Fibroblast of skin of left quadriceps (primary cell): ENCODE results near the gene AATK.

Experiments used
- DNase-seq, 2 experiments: peaks; one replicate each; pipeline ENCODE4 v3.0.0-alpha.2; 2013; ENCODE audit warnings: low read depth in 2 of 2

Gene AATK

GRCh38 chr17:81166033-81166492, at the start of gene AATK:
Gene AATK (minus strand): TSS chr17:81166221. CDS start chr17:81165992, 229 bp downstream.
- DNase-seq: no peak

- no peak for DNase-seq
Observed at GRCh38 chr17:81213978-81214377, 48.0 kb upstream of the AATK start.

- no peak for DNase-seq
Observed at GRCh38 chr17:81212365-81212764, 46.3 kb upstream of the AATK start.

- DNase-seq: no peak
Observed at GRCh38 chr17:81210868-81211267, 44.8 kb upstream of the AATK start.

- DNase-seq: no peak
Observed at GRCh38 chr17:81210466-81210865, 44.4 kb upstream of the AATK start.

GRCh38 chr17:81209141-81209540, 43.1 kb upstream of the AATK start:
- DNase-seq: no peak

- no peak for DNase-seq
Observed at GRCh38 chr17:81208651-81209050, 42.6 kb upstream of the AATK start.

- no peak for DNase-seq
Observed at GRCh38 chr17:81207610-81208581, 41.9 kb upstream of the AATK start.

- no peak for DNase-seq
Observed at GRCh38 chr17:81206657-81207056, 40.6 kb upstream of the AATK start.

- no peak for DNase-seq
Observed at GRCh38 chr17:81206166-81206565, 40.1 kb upstream of the AATK start.

GRCh38 chr17:81204578-81204977, 38.6 kb upstream of the AATK start:
- no peak for DNase-seq

- DNase-seq: no peak
Observed at GRCh38 chr17:81203136-81203535, 37.1 kb upstream of the AATK start.

GRCh38 chr17:81202318-81202717, 36.3 kb upstream of the AATK start:
- DNase-seq: no peak

GRCh38 chr17:81200695-81201580, 34.9 kb upstream of the AATK start:
- DNase-seq: peak; percentile 9 to 13

- DNase-seq: no peak
Observed at GRCh38 chr17:81200201-81200600, 34.2 kb upstream of the AATK start.

- DNase-seq: no peak
Observed at GRCh38 chr17:81199482-81199830, 33.4 kb upstream of the AATK start.

GRCh38 chr17:81198826-81199481, 32.9 kb upstream of the AATK start:
- no peak for DNase-seq

GRCh38 chr17:81197831-81198490, 31.9 kb upstream of the AATK start:
- no peak for DNase-seq

- DNase-seq: no peak
Observed at GRCh38 chr17:81197409-81197795, 31.4 kb upstream of the AATK start.

GRCh38 chr17:81196505-81197408, 30.7 kb upstream of the AATK start:
- no peak for DNase-seq
